Lower lobe of right lung (tissue), 2 donors: ENCODE measurements around the gene SLC13A2. TPM values are rescaled to one million over a fixed set of nuclear protein-coding genes. Genes with fewer than 3 reads are reported as not detected.
"Not testable (repeated sequence)": the region's sequence is repeated elsewhere in the genome, so short reads cannot be mapped to it uniquely, and the experiment has no call there.

Experiments
- ATAC-seq, 2 donors: fragments of 200-7000 bp; cut with Tn5 transposase; one replicate each; pipeline ENCODE4 v1.9.1; 2020 to 2022; ENCODE audit warnings: mild to moderate bottlenecking in 2 of 2, moderate library complexity in 2 of 2
- DNase-seq: peaks from one replicate; pipeline ENCODE4 v3.0.0-alpha.2; 2020
- H3K27ac ChIP-seq: fragments of 200-600 bp; one replicate; pipeline ENCODE4 v1.8.0; 2022
- H3K27me3 ChIP-seq: fragments of 200-600 bp; one replicate; pipeline ENCODE4 v1.8.0; 2022; ENCODE audit warnings: low read depth
- H3K36me3 ChIP-seq: fragments of 200-600 bp; one replicate; pipeline ENCODE4 v1.8.0; 2022; ENCODE audit warnings: mild to moderate bottlenecking
- H3K4me1 ChIP-seq: fragments of 200-600 bp; one replicate; pipeline ENCODE4 v1.8.0; 2022
- H3K4me3 ChIP-seq: fragments of 200-600 bp; one replicate; pipeline ENCODE4 v1.8.0; 2022; ENCODE audit warnings: mild to moderate bottlenecking
- H3K9me3 ChIP-seq: fragments of 200-600 bp; one replicate; pipeline ENCODE4 v1.8.0; 2022
- CTCF ChIP-seq: fragments of 200-600 bp; IDR thresholded peaks from one replicate; pipeline ENCODE4 v1.8.0; 2022; ENCODE audit warnings: antibody characterized with exemption, mild to moderate bottlenecking
- intact Hi-C: fragments of 100-400 bp; cut with DNase I; formaldehyde crosslinking; loops from one replicate; pipeline ENCODE4 v1.11.0; 2022
- long read RNA-seq: library from polyadenylated mRNA; unstranded; transcript quantifications from one replicate; pipeline ENCODE4 v2.0.0, GENCODE V29; 2021
- total RNA-seq: library from RNA; stranded (reverse); fragmentation: NEBNext Ultra II Directional; extraction: Animal tissue kit (Norgen Biotek cat#: 25700); gene quantifications from one replicate; pipeline ENCODE4 v1.2.1, GENCODE V29; 2021
- donor health status: DM: no; HTN: yes; CAD: no; lungs with severe emphysema.

SLC13A2 gene, protein sequence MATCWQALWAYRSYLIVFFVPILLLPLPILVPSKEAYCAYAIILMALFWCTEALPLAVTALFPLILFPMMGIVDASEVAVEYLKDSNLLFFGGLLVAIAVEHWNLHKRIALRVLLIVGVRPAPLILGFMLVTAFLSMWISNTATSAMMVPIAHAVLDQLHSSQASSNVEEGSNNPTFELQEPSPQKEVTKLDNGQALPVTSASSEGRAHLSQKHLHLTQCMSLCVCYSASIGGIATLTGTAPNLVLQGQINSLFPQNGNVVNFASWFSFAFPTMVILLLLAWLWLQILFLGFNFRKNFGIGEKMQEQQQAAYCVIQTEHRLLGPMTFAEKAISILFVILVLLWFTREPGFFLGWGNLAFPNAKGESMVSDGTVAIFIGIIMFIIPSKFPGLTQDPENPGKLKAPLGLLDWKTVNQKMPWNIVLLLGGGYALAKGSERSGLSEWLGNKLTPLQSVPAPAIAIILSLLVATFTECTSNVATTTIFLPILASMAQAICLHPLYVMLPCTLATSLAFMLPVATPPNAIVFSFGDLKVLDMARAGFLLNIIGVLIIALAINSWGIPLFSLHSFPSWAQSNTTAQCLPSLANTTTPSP
- total RNA-seq: not detected
- long read RNA-seq: 0 reads

DNA sequence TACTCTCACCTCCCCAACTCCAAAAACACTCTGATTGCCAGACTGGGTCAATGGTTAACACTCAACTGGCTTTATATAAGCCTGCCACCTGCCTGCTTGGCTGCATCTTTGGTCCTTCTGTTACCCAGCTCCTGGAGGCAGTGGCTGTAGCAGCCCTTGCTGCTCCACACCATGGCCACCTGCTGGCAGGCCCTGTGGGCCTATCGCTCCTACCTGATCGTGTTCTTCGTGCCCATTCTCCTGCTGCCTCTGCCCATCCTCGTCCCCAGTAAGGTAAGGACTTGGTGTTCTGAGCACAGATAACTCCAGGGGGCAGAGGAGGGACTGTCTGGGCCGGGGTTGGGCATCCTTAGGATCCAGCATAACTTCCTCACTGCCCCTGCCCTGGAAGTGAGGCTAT, at the start of gene SLC13A2:
Gene SLC13A2, plus strand, starts transcription at position 103 of the 400 bp plus-strand sequence. Its CDS starts 69 bp downstream, at position 172.
- TF ChIP-seq CTCF: no peak
- H3K36me3 ChIP-seq: no peaks in the 10 kb centered on the region
- ATAC-seq (peak in 1 of 2 donors; percentile 38), DNase-seq (no peak)
- no peak within 1 kb of the TSS for H3K27ac ChIP-seq
- no peaks in the 10 kb centered on the region for H3K9me3 ChIP-seq
- intact Hi-C loops: no loop called here
- H3K27me3 ChIP-seq: peaks cover 3% of the 10 kb centered on the region
- H3K4me1 ChIP-seq: peaks cover 5% of the 10 kb centered on the region
- no peak within 1 kb of the TSS for H3K4me3 ChIP-seq

DNA sequence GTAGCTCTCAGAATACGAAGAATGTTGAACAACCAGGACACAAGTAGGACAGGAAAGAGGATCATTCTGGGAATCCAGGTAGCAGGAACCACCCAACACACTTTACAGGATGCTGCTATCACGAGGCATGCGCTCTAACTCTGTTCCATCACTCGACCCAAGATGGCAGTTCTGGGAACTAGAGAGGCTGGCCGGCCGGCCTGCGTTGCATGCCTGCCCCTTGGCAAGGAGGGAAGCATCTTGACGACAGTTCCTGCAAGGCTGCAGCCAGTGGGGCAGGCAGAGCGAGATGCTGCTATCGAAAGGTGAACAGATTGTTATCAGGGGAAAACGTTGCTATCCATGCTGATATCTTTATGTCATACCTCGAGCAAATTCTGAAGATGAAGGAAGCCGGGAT, 48.2 kb upstream of the SLC13A2 start:
- no peak for ATAC-seq
- Histone ChIP-seq H3K27ac (no peak overlapping the region), H3K36me3 (no peaks in the 10 kb centered on the region), H3K27me3 (no peaks in the 10 kb centered on the region), H3K4me1 (no peaks in the 10 kb centered on the region), H3K4me3 (no peak overlapping the region), H3K9me3 (no peaks in the 10 kb centered on the region)
- DNase-seq: no peak
- TF ChIP-seq CTCF: no peak
- intact Hi-C loops: no loop called here

- DNase-seq (no peak), ATAC-seq (peak in 1 of 2 donors; percentile 58)
- Histone ChIP-seq H3K36me3 (no peaks in the 10 kb centered on the region), H3K4me1 (no peaks in the 10 kb centered on the region), H3K27ac (no peak overlapping the region), H3K27me3 (no peaks in the 10 kb centered on the region), H3K9me3 (no peaks in the 10 kb centered on the region), H3K4me3 (no peak overlapping the region)
- intact Hi-C loops: no loop called here
- TF ChIP-seq CTCF: peak; percentile 35
Measured at GRCh38 chr17:28426081-28426519, 47.3 kb upstream of the SLC13A2 start.

DNA sequence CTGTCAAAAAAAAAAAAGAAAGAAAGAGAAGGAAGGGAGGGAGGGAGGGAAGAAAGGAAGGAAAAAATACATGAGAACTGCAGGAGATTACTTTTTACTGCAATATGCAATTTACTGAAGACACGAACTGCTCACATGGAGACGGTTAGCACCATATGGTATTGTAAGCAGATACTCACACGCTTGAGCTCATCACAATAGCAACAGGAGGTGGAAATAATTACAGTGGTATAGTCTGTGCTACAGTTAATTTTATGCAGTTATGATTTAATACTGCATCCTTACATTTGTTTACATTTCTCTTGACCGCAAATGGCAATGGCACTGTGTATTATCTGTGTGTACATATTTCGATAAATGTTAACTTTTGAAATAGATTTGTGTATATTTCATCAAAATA, 46.1 kb upstream of the SLC13A2 start:
- no peak for TF ChIP-seq CTCF
- DNase-seq (no peak), ATAC-seq (no peak)
- H3K4me3 ChIP-seq: no peak overlapping the region
- no peaks in the 10 kb centered on the region for H3K36me3 ChIP-seq
- no peak overlapping the region for H3K27ac ChIP-seq
- H3K4me1 ChIP-seq: no peaks in the 10 kb centered on the region
- H3K9me3 ChIP-seq: no peaks in the 10 kb centered on the region
- intact Hi-C loops: no loop called here
- no peaks in the 10 kb centered on the region for H3K27me3 ChIP-seq

DNA sequence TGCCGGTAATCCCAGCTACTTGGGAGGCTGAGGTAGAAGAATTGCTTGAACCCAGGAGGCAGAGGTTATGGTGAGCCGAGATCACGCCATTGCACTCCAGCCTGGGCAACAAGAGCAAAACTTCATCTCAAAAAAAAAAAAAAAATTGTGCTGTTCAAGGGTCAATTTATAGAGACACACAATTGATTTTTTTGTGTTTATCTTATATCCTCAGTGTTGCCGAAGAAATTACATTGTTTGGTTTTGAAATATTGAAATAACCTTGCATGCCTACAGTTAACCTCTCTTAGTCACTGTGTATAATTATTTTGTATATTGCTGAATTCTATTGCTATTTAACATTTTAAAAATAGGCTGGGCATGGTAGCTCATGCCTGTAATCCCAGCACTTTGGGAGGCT, 45.5 kb upstream of the SLC13A2 start:
- ATAC-seq, DNase-seq, intact Hi-C loops, H3K4me1 ChIP-seq, H3K27me3 ChIP-seq, H3K4me3 ChIP-seq, H3K27ac ChIP-seq, H3K9me3 ChIP-seq, H3K36me3 ChIP-seq: not testable (repeated sequence)

DNA sequence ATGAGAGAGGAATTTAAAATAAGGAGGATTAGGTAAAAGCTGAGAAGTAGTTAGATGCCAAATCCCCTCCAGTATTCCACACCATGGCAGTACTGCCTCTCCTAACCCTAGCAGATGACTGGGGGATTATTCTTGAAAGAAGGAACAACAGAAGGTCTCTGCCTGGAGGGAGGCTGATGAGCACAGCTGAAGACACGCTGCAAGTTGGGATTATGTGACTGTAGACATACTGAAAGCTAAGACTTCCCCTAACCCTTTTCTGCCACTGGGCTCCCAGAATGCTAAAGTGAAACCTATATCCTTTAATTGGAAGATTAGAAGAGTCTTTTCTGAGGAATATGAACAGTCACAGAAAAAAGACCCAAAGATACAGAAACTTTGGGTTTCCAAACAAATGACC, 39.7 kb upstream of the SLC13A2 start:
- intact Hi-C loops: no loop called here
- ATAC-seq (no peak), DNase-seq (no peak)
- no peaks in the 10 kb centered on the region for H3K4me1 ChIP-seq
- H3K27ac ChIP-seq: no peak overlapping the region
- H3K27me3 ChIP-seq: no peaks in the 10 kb centered on the region
- no peak for TF ChIP-seq CTCF
- no peak overlapping the region for H3K4me3 ChIP-seq
- H3K36me3 ChIP-seq: no peaks in the 10 kb centered on the region
- no peaks in the 10 kb centered on the region for H3K9me3 ChIP-seq

GRCh38 chr17:28434326-28434725, 39.1 kb upstream of the SLC13A2 start:
- intact Hi-C loops, H3K27me3 ChIP-seq, H3K9me3 ChIP-seq, H3K4me3 ChIP-seq, H3K27ac ChIP-seq, H3K4me1 ChIP-seq, H3K36me3 ChIP-seq, ATAC-seq, DNase-seq: not testable (repeated sequence)
